ENCODE measurements around the gene IFI6. TPM values are rescaled to one million over a fixed set of nuclear protein-coding genes. Genes with fewer than 3 reads are reported as not detected.
"Not testable (repeated sequence)": the region's sequence is repeated elsewhere in the genome, so short reads cannot be mapped to it uniquely, and the experiment has no call there.

Gene IFI6
- polyA plus RNA-seq, 3 donors, result 17.5 to 29.4 (median 23.7) TPM

- no peak for DNase-seq (ENCODE audit: extremely low read depth in 1 of 11, low read depth in 9 of 11, low spot score in 4 of 11)
These were observed 12.2 kb upstream of the IFI6 start for GRCh38 chr1:27684176-27684575.

- no peak for DNase-seq (ENCODE audit: extremely low read depth in 1 of 11, low read depth in 9 of 11, low spot score in 4 of 11)
These were observed 10.5 kb upstream of the IFI6 start for GRCh38 chr1:27682351-27682944.

- not testable (repeated sequence) for DNase-seq (ENCODE audit: extremely low read depth in 1 of 11, low read depth in 9 of 11, low spot score in 4 of 11)
These were observed 9.6 kb upstream of the IFI6 start for GRCh38 chr1:27681580-27681979.

GRCh38 chr1:27680225-27680791, 8.3 kb upstream of the IFI6 start:
- not testable (repeated sequence) for DNase-seq (ENCODE audit: extremely low read depth in 1 of 11, low read depth in 9 of 11, low spot score in 4 of 11)

- no peak for DNase-seq (ENCODE audit: extremely low read depth in 1 of 11, low read depth in 9 of 11, low spot score in 4 of 11)
These were observed 6.8 kb upstream of the IFI6 start for GRCh38 chr1:27678747-27679146.

- DNase-seq (ENCODE audit: extremely low read depth in 1 of 11, low read depth in 9 of 11, low spot score in 4 of 11), result no peak
These were observed 4.4 kb upstream of the IFI6 start for GRCh38 chr1:27676410-27676809.

GRCh38 chr1:27672750-27673112, 739 bp upstream of the IFI6 start:
- no peak for DNase-seq (ENCODE audit: extremely low read depth in 1 of 11, low read depth in 9 of 11, low spot score in 4 of 11)

GRCh38 chr1:27669876-27670275, 2.1 kb downstream of the IFI6 start:
- DNase-seq (ENCODE audit: extremely low read depth in 1 of 11, low read depth in 9 of 11, low spot score in 4 of 11), result no peak

GRCh38 chr1:27668808-27669723, 2.9 kb downstream of the IFI6 start:
- DNase-seq (ENCODE audit: extremely low read depth in 1 of 11, low read depth in 9 of 11, low spot score in 4 of 11), result peak in 2 of 11 donors; percentile 46 to 67

- DNase-seq (ENCODE audit: extremely low read depth in 1 of 11, low read depth in 9 of 11, low spot score in 4 of 11), result no peak
These were observed 3.7 kb downstream of the IFI6 start for GRCh38 chr1:27668121-27668807.

- no peak for DNase-seq (ENCODE audit: extremely low read depth in 1 of 11, low read depth in 9 of 11, low spot score in 4 of 11)
These were observed 5.2 kb downstream of the IFI6 start for GRCh38 chr1:27666791-27667254.

- no peak for DNase-seq (ENCODE audit: extremely low read depth in 1 of 11, low read depth in 9 of 11, low spot score in 4 of 11)
These were observed 5.7 kb downstream of the IFI6 start for GRCh38 chr1:27666294-27666693.

GRCh38 chr1:27665016-27665651, 6.9 kb downstream of the IFI6 start:
- DNase-seq (ENCODE audit: extremely low read depth in 1 of 11, low read depth in 9 of 11, low spot score in 4 of 11), result no peak

- no peak for DNase-seq (ENCODE audit: extremely low read depth in 1 of 11, low read depth in 9 of 11, low spot score in 4 of 11)
These were observed 7.7 kb downstream of the IFI6 start for GRCh38 chr1:27664291-27664690.

- DNase-seq (ENCODE audit: extremely low read depth in 1 of 11, low read depth in 9 of 11, low spot score in 4 of 11), result peak; percentile 66 to 92 (median 81)
These were observed 9.1 kb downstream of the IFI6 start for GRCh38 chr1:27662707-27663393.

GRCh38 chr1:27662261-27662660, 9.7 kb downstream of the IFI6 start:
- no peak for DNase-seq (ENCODE audit: extremely low read depth in 1 of 11, low read depth in 9 of 11, low spot score in 4 of 11)

GRCh38 chr1:27661412-27662075, 10.4 kb downstream of the IFI6 start:
- no peak for DNase-seq (ENCODE audit: extremely low read depth in 1 of 11, low read depth in 9 of 11, low spot score in 4 of 11)

GRCh38 chr1:27660300-27660835, 11.6 kb downstream of the IFI6 start:
- no peak for DNase-seq (ENCODE audit: extremely low read depth in 1 of 11, low read depth in 9 of 11, low spot score in 4 of 11)

Data from renal cortex interstitium (tissue), 11 donors.